Stimulated activated CD4-positive, alpha-beta T cell treated with anti-CD3 and anti-CD28 coated beads, Interleukin-1b, Interleukin-23, amount 100 ng/mL, for 24 hours (primary cell): ENCODE measurements around the gene PPP2R5B.
A peak's percentile ranks its signal among the peaks of the same experiment; 100 is the strongest.

Experiments used
- DNase-seq, 4 experiments: peaks; one replicate each; pipeline ENCODE4 v3.0.0-alpha.2; 2020; ENCODE audit warnings: low read depth in 4 of 4, low spot score in 1 of 4

The PPP2R5B gene

GRCh38 chr11:64888729-64889511 is 35.6 kb upstream of the PPP2R5B start:
- no peak for DNase-seq

DNA sequence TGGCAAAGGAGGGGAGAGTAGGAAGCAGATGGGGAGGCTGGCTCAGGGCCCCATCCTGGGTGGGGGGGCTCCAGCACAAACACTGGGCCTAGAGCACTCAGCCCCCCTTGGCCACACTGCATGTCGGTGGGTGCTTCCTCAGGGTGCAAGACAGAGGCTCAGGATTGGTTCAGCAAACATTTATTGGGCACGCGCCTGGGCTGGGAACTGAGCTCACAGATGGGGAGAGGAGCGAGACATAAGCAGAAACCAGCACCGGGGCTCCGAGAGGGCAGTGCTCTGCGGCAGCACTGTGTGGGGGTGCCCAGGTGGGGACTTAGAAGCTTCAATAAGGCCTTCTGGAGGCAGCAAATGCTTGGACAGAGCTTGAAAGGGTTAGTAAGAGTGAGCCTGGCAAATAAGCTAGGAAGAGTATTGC is 34.0 kb upstream of the PPP2R5B start:
- no peak for DNase-seq

- DNase-seq: no peak
Measured at GRCh38 chr11:64891215-64891848, 33.2 kb upstream of the PPP2R5B start.

- DNase-seq: no peak
Measured at GRCh38 chr11:64891880-64892279, 32.6 kb upstream of the PPP2R5B start.

DNA sequence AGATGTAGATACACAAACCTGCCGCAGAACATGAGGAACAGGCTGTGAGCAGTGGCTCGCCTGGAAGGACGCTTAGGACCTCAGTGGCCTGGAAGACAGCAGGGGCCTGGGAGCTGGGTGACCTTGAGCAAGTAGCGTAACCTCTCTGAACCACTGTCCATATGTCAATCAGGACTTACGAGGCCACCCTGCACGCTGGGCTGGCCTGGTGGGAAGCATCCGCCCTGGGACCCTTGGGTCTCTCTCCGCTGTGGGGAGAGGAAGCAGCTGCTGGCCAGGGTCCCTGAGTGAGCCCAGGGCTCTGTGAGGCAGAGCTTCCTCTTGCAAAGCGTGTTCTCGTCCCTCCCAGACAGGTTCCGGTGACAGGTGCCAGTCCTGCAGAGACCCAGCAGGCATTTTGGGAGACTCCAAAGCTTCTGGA is 32.1 kb upstream of the PPP2R5B start:
- DNase-seq: no peak

DNA sequence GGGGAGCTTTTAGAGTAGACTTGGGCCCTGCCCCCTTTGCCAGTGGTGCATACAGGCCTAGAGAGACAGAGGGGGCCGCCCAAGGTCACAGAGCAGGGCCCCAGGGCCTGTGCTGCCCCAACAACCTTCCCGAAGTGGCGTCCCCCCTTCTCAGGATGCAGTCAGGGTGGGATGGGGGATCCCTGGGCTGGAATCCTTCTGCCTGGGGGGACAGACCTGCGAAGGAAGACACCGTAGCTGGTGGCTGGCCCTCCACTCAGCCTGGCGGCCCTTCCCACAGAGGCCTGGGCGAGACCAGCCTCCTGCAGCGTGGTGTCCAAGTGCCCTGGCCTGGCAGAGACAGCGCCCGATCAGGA is 31.7 kb upstream of the PPP2R5B start:
- DNase-seq: no peak

DNA sequence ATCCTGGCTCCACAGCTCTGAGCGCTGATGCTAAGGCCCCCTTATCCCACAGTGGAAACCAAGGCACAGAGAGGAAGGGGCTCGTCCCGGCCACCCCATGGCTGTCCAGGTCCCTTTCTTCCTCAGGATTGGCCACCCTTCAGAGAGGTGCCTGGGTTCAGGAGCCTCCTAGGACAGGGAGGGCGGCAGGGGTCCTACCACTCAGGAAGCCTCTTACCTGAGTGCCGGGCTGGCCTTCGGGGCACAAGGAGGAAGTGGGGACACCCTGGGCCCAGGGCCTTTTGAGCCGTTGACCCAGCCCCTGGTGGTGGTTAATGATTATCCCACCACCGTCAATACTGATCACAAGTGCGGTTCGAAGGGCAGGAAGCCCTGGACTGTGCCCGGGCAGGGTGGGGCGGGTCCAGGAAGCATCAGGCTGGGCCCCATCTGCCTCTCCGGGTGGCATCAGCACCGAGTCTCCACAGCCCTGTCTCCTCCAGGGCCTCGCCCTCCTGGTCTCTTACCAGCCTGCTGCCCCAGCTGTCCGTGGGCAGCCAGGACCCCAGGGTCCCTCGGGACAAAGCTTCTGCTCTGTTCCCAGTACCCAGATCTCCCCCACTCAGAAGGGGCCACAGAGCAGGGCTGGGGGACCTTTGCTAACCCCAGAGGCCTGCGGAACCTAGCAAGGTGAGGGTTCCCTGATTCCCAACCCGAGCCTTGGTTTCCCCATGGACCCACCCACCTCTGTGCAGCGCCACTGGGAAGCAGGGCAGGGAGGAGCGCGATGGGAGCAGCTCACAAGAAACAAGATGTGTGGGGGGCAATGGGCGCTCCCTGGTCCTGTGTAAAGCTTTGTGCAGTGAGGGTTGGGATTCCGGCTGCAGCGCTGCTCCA is 31.1 kb upstream of the PPP2R5B start:
- no peak for DNase-seq

DNA sequence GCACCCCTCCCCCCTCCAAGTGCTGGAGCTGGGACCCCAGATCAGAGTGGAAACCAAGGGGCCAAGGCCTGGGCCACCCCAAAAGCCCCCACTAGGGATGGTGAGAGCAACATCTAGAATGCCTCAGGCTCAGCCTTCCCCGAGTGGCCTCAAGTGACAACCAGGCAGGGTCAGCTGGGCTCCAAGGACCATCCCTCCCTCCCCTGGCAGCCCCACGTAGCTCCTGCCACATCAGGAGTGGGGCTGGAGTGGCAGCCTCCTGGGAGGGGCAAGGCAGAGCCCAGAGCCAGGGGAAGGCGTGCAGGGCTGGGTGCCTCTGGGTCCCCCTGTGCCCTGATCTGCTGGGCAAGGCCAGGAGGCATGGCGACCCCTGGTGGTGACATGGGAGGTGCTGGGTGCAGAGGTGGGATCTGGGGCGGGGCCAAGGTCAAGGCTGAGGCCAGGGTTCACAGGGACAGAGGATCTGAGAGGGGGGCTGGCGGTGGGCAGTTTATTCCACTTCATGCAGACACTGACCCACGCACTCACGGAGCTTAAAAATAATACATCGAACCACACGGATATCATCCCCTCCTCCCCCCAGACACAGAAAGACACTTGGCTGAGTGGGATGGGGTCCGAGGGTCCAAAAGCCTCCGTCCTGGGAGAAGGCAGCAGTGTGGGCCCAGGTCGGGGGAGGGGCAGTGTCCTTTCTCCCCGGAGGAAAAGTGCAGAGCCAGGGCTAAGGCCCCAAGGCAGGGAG is 30.2 kb upstream of the PPP2R5B start:
- peak; percentile 91 to 96 (median 92) for DNase-seq

DNA sequence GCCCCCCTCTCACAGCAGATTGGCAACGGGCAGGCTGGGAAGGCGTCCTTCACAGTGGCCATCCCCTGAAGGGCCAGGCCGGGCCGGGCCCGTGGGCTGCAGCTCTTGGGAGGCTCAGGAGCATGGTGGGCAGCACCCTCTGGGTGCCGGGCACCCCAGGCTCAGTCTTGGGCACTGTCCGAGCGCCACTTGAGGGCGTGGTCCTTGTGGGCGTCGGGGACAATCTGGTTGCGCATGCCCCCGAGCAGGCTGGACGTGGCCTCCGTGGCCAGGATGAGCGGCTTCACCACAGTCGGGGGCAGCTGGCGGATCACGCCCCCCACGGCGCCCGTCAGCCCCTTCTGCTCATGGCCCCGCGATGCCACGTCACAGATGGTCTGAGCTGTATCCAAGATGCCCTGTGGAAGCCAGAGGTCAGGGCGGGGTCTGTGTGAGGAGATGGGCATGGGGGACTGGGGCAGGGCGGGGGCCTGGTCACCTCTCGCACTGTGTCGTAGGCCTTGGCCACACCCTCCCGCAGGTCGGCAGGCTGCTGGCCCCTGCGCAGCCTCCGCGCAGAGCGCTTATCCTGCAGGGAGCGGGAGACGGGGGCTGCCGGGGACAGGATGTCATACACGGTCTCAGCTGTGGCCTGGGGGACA is 29.6 kb upstream of the PPP2R5B start:
- no peak for DNase-seq

GRCh38 chr11:64896448-64897022 is 28.0 kb upstream of the PPP2R5B start:
- DNase-seq: no peak

GRCh38 chr11:64897381-64898075 is 27.0 kb upstream of the PPP2R5B start:
- DNase-seq: no peak

DNA sequence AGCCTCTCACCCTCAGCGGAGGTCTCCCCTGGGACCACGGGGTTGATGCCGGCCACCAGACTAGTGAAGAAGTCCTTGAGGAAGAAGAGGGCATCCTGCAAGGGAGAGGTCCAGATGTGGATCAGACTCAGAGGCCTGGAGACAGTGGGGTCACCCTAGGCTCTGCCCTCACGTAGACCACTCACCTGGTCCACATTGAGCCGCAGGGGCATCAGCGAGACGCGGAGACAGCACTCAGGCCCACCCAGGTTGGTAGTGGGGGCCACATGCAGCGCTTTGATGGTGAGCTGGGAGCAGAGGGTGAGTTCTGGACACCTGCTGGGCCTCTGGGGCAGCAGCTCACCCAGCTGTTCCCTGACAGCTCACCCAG is 26.4 kb upstream of the PPP2R5B start:
- no peak for DNase-seq

DNA sequence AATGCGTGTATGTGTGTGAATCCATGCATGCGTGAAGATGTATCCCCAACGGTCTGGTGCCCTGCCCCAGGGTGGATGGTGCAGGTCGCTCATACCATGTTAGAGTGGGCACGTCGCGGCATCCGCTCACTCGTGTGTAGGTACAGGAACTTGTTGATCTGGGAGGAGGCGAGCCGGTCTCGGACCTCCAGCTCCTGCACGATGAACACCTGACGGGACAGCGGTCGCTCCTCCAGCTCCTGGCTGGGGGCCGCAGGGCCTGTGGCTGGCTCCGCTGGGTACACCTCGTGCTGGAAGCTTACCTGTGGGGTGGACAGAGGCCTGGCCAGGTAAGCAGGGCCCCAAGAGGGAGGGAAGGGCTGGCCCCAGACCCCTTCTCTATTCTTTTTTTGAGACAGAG is 25.9 kb upstream of the PPP2R5B start:
- no peak for DNase-seq

DNA sequence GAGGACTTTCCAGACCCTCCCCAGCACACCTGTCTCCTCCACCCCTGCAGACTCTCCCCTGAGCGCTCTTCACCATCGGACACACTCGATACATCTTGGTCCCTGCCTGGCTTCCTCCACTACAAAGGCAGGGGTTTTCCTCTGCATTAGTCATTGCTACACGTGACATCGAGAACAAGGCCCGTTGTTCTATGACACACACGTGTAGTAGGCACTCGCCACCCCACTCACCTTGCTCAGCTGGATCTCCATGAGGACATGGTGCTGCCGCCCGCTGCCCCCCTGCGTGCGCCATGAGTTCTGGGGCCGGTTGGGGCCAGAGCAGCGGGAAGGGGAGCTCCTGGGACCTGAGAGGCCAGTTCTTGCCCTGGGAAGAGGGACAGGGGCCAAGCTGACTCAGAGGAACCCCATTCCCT is 24.2 kb upstream of the PPP2R5B start:
- peak in 2 of 4 experiments; percentile 38 to 52 for DNase-seq

DNA sequence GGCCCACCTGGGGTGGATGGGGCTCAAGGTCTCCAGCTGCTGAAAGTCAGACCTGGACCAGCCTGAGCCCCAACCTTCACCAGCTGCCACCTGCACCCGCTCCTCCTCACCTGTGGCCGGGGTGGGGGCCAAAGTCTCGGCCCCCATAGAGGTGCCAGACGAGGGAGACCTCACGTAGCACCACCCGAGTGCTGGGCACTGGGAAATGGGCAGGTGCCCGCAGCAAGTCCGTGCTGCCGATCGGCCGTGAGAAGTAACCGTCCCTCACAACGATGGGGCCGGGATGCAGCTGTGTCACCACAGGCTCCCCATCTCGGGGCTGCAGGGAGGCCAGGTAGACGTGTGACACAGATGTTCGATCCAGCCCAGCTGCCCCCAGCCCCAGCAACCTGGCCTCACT is 23.7 kb upstream of the PPP2R5B start:
- no peak for DNase-seq

GRCh38 chr11:64902102-64902900 is 22.2 kb upstream of the PPP2R5B start:
- DNase-seq: no peak

- DNase-seq: no peak
Measured at GRCh38 chr11:64903291-64903833, 21.1 kb upstream of the PPP2R5B start.

DNA sequence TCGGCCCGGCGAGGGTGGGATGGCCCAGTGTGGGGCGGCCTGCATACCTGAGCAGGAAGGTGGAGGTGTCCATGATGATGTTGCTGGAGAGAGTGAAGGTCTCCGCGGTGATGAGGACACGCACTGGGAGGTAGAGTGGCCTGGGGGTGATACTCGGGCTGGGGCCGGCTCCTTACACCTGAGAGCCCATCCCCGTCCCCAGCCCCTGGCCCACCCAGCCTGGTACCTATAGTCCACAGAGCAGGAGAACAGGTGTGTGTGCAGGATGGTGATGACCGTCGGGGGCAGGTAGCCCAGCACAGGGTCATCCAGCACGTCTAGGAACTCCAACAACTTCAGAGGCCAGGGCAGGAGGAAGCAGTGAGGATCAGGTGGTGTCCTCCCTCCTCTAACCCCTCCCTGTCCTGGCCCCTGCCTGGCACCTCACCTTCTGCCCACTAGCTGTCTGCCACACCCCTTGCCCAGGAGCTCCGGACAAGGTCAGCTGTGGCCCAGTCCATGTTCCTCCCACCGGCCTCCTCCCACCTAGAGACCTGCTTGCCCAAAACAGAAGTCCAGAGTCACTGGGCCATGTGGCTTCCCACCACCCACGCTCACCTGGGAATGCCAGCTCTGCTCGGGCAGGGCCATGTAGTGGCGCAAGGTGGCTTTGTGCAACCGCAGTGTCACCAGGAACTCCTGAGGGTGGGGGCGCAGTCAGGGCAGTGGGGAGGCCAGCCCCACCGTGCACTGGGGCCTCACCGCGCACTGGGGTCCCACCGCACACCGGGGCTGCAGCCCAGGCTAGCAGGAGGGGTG is 18.8 kb upstream of the PPP2R5B start:
- no peak for DNase-seq
